Testis (tissue), 5 donors: Measurements from ENCODE around the gene TWSG1. TPM values are rescaled to one million over a fixed set of nuclear protein-coding genes. Genes with fewer than 3 reads are reported as not detected.

ENCODE experiments used
- DNase-seq: peaks from one replicate; pipeline ENCODE4 v3.0.0-alpha.2; 2019
- H3K27ac ChIP-seq, 2 donors: fragments of 200-600 bp; sonication (generic); one replicate each; pipeline ENCODE4 v1.5.1; 2019
- H3K27me3 ChIP-seq: fragments of 200-600 bp; sonication (generic); one replicate; pipeline ENCODE4 v1.5.1; 2019
- H3K36me3 ChIP-seq: fragments of 200-600 bp; sonication (generic); one replicate; pipeline ENCODE4 v1.5.1; 2017; ENCODE audit warnings: low read depth; ENCODE audit errors: missing control alignments
- H3K4me1 ChIP-seq: fragments of 200-600 bp; sonication (generic); one replicate; pipeline ENCODE4 v1.5.1; 2019
- H3K4me3 ChIP-seq, 2 donors: fragments of 200-600 bp; sonication (generic); one replicate each; pipeline ENCODE4 v1.5.1; 2017 to 2019
- H3K9me3 ChIP-seq: fragments of 200-600 bp; sonication (generic); one replicate; pipeline ENCODE4 v1.5.1; 2017
- CTCF ChIP-seq, 3 experiments: fragments of 450-650 bp in 2 of 3; fragments of 200-600 bp in 1 of 3; sonication (generic) in 1 of 3; IDR thresholded peaks; one replicate each; pipeline ENCODE4 v1.5.1; 2016 to 2019; ENCODE audit warnings: antibody characterized with exemption in 3 of 3, mild to moderate bottlenecking in 2 of 3, moderate library complexity in 1 of 3
- POLR2A ChIP-seq: fragments of 450-650 bp; IDR thresholded peaks from one replicate; pipeline ENCODE4 v1.6.1; 2017; ENCODE audit warnings: antibody characterized with exemption, mild to moderate bottlenecking, moderate library complexity
- WGBS, 2 donors: methylation state at CpG; one replicate each; pipeline ENCODE4 v1.1.5; 2018; 5-methylcytosine and 5-hydroxymethylcytosine counted together
- intact Hi-C: fragments of 100-400 bp; cut with DNase I; formaldehyde crosslinking; loops from one replicate; pipeline ENCODE4 v1.15.1; 2023; ENCODE audit warnings: low total_unique reads
- long read RNA-seq, 2 donors: transcript quantifications; one replicate each; lab custom pipeline, GENCODE V29; 2026
- polyA plus RNA-seq: library from polyadenylated mRNA; stranded (reverse); fragments of 350-450 nt; fragmentation: Illumina TruSeq; extraction: RNeasy Lipid Tissue Mini Kit (QIAGEN cat#74804); gene quantifications from one replicate; pipeline ENCODE4 v1.2.3, GENCODE V29; 2014; ENCODE audit warnings: low read depth, low replicate concordance; ENCODE audit not compliant: insufficient read depth
- total RNA-seq, 2 donors: library from RNA; depleted of rRNA; stranded (reverse); fragments of >200 nt; gene quantifications; one replicate each; pipeline ENCODE4 v1.2.3, GENCODE V29; 2016

The TWSG1 gene
- total RNA-seq: 10 to 100 TPM; 20.1 to 23.8 TPM
- 26.6 TPM for polyA plus RNA-seq
- long read RNA-seq, donor 1, transcript TWSG1-202 (4 exons, 1,119 nt): minor isoform, 12 of 84 reads
- long read RNA-seq, donor 1, transcript TWSG1-201 (5 exons, 3,756 nt): major isoform, 34 of 84 reads
- long read RNA-seq, donor 1, partial matches to known transcripts: 38 of 84 reads
- long read RNA-seq, donor 1, other reads (novel, unspliced or antisense): 0 of 84 reads
- long read RNA-seq, donor 2, transcript TWSG1-202 (4 exons, 1,119 nt): minor isoform, 13 of 47 reads
- long read RNA-seq, donor 2, transcript TWSG1-201 (5 exons, 3,756 nt): major isoform, 19 of 47 reads
- long read RNA-seq, donor 2, partial matches to known transcripts: 15 of 47 reads
- long read RNA-seq, donor 2, other reads (novel, unspliced or antisense): 0 of 47 reads

- 1 to 2% methylated on average over 8 to 63 of the region's 67 CpGs for WGBS, 2 donors
- peak within 1 kb of the TSS; percentile 88 to 90 for H3K4me3 ChIP-seq
- no peaks in the 10 kb centered on the region for H3K4me1 ChIP-seq
- intact Hi-C loops: no loop called here
- H3K36me3 ChIP-seq: no peaks in the 10 kb centered on the region
- TF ChIP-seq POLR2A: no peak
- peak in 1 of 3 experiments; percentile 50 for TF ChIP-seq CTCF (IDR thresholded peaks at IDR 0.05)
- H3K9me3 ChIP-seq: no peaks in the 10 kb centered on the region
- DNase-seq: peak; percentile 93
- H3K27me3 ChIP-seq: no peaks in the 10 kb centered on the region
- peak within 1 kb of the TSS; percentile 89 to 91 for H3K27ac ChIP-seq
Observed at GRCh38 chr18:9334329-9334972, at the start of gene TWSG1. TWSG1 (plus strand) TSS chr18:9334773; CDS start chr18:9337230, 2,457 bp downstream.

- no peaks in the 10 kb centered on the region for H3K9me3 ChIP-seq
- no peak overlapping the region for H3K4me3 ChIP-seq
- 57 to 66% methylated on average over 2 of the region's 2 CpGs for WGBS, 2 donors
- no peak overlapping the region for H3K27ac ChIP-seq
- no peak for DNase-seq
- no peaks in the 10 kb centered on the region for H3K36me3 ChIP-seq
- no peaks in the 10 kb centered on the region for H3K4me1 ChIP-seq
- intact Hi-C loops: no loop called here
- TF ChIP-seq POLR2A (no peak), CTCF (IDR thresholded peaks at IDR 0.05) (no peak)
- H3K27me3 ChIP-seq: no peaks in the 10 kb centered on the region
Observed at GRCh38 chr18:9285604-9286003, 49.0 kb upstream of the TWSG1 start.

- no peaks in the 10 kb centered on the region for H3K4me1 ChIP-seq
- H3K27me3 ChIP-seq: no peaks in the 10 kb centered on the region
- DNase-seq: no peak
- H3K36me3 ChIP-seq: no peaks in the 10 kb centered on the region
- no peak overlapping the region for H3K27ac ChIP-seq
- TF ChIP-seq POLR2A: no peak
- no peak for TF ChIP-seq CTCF (IDR thresholded peaks at IDR 0.05)
- no peak overlapping the region for H3K4me3 ChIP-seq
- no peaks in the 10 kb centered on the region for H3K9me3 ChIP-seq
- intact Hi-C loops: no loop called here
- WGBS, 2 donors: 34 to 71% methylated on average over 7 of the region's 7 CpGs
Observed at GRCh38 chr18:9287036-9287435, 47.5 kb upstream of the TWSG1 start.

- Histone ChIP-seq H3K27me3 (no peaks in the 10 kb centered on the region), H3K36me3 (no peaks in the 10 kb centered on the region), H3K4me1 (no peaks in the 10 kb centered on the region), H3K9me3 (no peaks in the 10 kb centered on the region), H3K27ac (no peak overlapping the region), H3K4me3 (no peak overlapping the region)
- no peak for DNase-seq
- intact Hi-C loops: no loop called here
- no peak for TF ChIP-seq POLR2A
- no peak for TF ChIP-seq CTCF (IDR thresholded peaks at IDR 0.05)
Observed at GRCh38 chr18:9289698-9290097, 44.9 kb upstream of the TWSG1 start.
